Measurements from ENCODE around the gene LIN9. TPM values are rescaled to one million over a fixed set of nuclear protein-coding genes. Genes with fewer than 3 reads are reported as not detected.

The LIN9 gene
- total and polyA plus RNA-seq, 2 of the 8 experiments (the other 6 are each of a cell fraction or from before 2014, with no cell fraction given): 5.6 to 12.6 TPM

DNA sequence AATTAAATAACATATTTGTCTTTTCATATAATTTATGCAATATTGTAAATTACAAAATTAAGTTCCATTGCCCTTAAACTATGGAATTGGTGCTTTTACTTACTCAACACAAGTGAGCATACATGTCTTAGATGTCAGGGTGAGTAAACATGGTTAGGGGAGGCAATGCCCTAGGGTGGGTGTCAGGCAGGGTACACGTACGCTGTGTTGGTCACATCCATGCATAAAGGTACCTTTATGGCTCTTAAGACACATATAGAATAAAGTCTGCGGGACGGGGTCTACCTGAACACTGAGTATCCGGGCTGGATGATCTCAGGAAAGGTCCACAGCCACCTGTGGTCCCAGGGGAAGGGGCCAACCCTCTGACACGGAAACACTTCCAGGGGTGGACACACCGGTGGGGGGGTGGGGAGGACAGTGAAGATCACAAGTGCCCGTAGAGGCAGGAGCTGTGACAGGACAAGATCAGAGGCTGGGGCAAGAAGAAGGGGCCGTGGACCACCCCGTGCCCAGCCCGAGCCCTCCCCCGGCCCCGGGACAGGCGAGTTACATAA, 720 bp downstream of the LIN9 start:
- Histone ChIP-seq H4K20me1 (replicated peaks in 1 of 2; ENCODE audit: control insufficient read depth in 1 of 2, insufficient read depth in 2 of 2, low read length in 2 of 2) (no peaks in the 10 kb centered on the region), H2BK5ac (ENCODE audit: low read depth, low read length) (0 out of 2 replicates have a peak overlapping the region, but pooled peaks have one; percentile 89), H2BK15ac (ENCODE audit: low read length) (no peak overlapping the region), H3K23ac (ENCODE audit: insufficient read length) (no peak overlapping the region), H3K23me2 (ENCODE audit: low read depth, low read length) (peaks cover 7% of the 10 kb centered on the region; the same call in 1 of the 2 replicates), H3K27ac (ENCODE audit: low read depth, low read length) (peak overlapping the region; percentile 99; the same call in 1 of the 2 replicates), H3K4me3 (ENCODE audit: extremely low read depth in 1 of 4, insufficient read depth in 2 of 4, low read depth in 3 of 4, low read length in 4 of 4) (peak overlapping the region; percentile 96 to 100 (median 96)), H3K27me3 (replicated peaks in 1 of 4; ENCODE audit: control insufficient read depth in 3 of 4, extremely low read depth in 1 of 4, insufficient read depth in 3 of 4, low read length in 3 of 4) (peaks cover 0 to 12% (median 9%) of the 10 kb centered on the region in 4 experiments; a peak in 5 of 7 replicates), H2BK20ac (ENCODE audit: low read length) (no peak overlapping the region), H3K4me2 (ENCODE audit: insufficient read depth in 1 of 2, low read depth in 2 of 2, low read length in 2 of 2) (peak overlapping the region; percentile 90 to 97), H3K56ac (replicated peaks; ENCODE audit: insufficient read length, low read depth, low read length) (peak overlapping the region; percentile 97), H3K36me3 (ENCODE audit: control insufficient read depth in 2 of 4, insufficient read depth in 4 of 4, low read length in 3 of 4) (no peaks in the 10 kb centered on the region), H4K5ac (ENCODE audit: insufficient read length, low read depth, low read length) (no peak overlapping the region), H2AFZ (ENCODE audit: low read length) (no peak overlapping the region), H3K4me1 (replicated peaks in 1 of 4; ENCODE audit: control insufficient read depth in 3 of 4, insufficient read depth in 4 of 4, low read length in 3 of 4) (peaks cover 0 to 12% (median 11%) of the 10 kb centered on the region in 4 experiments; a peak in 6 of 7 replicates), H4K8ac (ENCODE audit: extremely low read depth, insufficient read depth, low read length) (peak overlapping the region; percentile 98), H3K4ac (replicated peaks; ENCODE audit: insufficient read length, low read depth, low read length) (no peak overlapping the region), H3K9ac (replicated peaks in 1 of 4; ENCODE audit: extremely low read depth in 1 of 4, low read depth in 3 of 4, low read length in 3 of 4) (peak overlapping the region; percentile 91 to 96 (median 96)), H3K9me3 (ENCODE audit: insufficient read depth in 2 of 2, low read depth in 1 of 2, low read length in 1 of 2) (no peaks in the 10 kb centered on the region), H3K18ac (ENCODE audit: extremely low read depth, low read length) (peak overlapping the region; percentile 98; the same call in 1 of the 2 replicates), H2BK12ac (ENCODE audit: low read depth, low read length) (no peak overlapping the region), H3K14ac (ENCODE audit: insufficient read length) (no peak overlapping the region), H2BK120ac (replicated peaks; ENCODE audit: low read depth, low read length) (no peak overlapping the region), H3K79me1 (ENCODE audit: low read depth, low read length) (peaks cover 4% of the 10 kb centered on the region; the same call in 1 of the 2 replicates), H3K79me2 (ENCODE audit: control insufficient read depth in 1 of 2, insufficient read depth in 2 of 2, low read length in 2 of 2) (peaks cover 0 to 53% of the 10 kb centered on the region in 2 experiments; a peak in 3 of 4 replicates), H2AK5ac (ENCODE audit: low read depth, low read length) (no peak overlapping the region), H4K91ac (replicated peaks; ENCODE audit: insufficient read length, low read length) (peak overlapping the region; percentile 88)
- WGBS, 2 experiments (ENCODE audit: extremely low coverage in 1 of 2, insufficient coverage in 1 of 2, insufficient read length in 1 of 2, insufficient replicate concordance in 2 of 2, low coverage in 1 of 2, low lambda C conversion rate in 2 of 2, missing lambda C conversion rate in 1 of 2): 14% methylated on average over 8 of the region's 14 CpGs; no CpG with 5 or more reads in 1 of the 2 experiments
- DNase-seq (ENCODE audit: low read depth in 1 of 2, low spot score in 2 of 2) (no peak), FAIRE-seq (no peak)
- POLR2A ChIA-PET (ENCODE audit: partially characterized antibody): interaction anchor here (1.0 to 2.6 kb wide), 8 partner anchors 15 to 185 kb away, joined by 3 to 11 read pairs (median 4); no protein-coding TSS in a partner anchor
- CTCF ChIA-PET (ENCODE audit: partially characterized antibody): interaction anchor here (1.2 kb wide), 1 partner anchor 25 kb away, joined by 4 read pairs; no protein-coding TSS in a partner anchor
- TF ChIP-seq, protein P1, sequence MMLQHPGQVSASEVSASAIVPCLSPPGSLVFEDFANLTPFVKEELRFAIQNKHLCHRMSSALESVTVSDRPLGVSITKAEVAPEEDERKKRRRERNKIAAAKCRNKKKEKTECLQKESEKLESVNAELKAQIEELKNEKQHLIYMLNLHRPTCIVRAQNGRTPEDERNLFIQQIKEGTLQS (IDR thresholded peaks at IDR 0.05; ENCODE audit: insufficient read depth, low read depth, low read length): no peak
- TF ChIP-seq, protein P2, sequence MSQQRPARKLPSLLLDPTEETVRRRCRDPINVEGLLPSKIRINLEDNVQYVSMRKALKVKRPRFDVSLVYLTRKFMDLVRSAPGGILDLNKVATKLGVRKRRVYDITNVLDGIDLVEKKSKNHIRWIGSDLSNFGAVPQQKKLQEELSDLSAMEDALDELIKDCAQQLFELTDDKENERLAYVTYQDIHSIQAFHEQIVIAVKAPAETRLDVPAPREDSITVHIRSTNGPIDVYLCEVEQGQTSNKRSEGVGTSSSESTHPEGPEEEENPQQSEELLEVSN (IDR thresholded peaks at IDR 0.05): no peak
- no peak for TF ChIP-seq EGR1 (IDR thresholded peaks at IDR 0.05; ENCODE audit: borderline replicate concordance, low read depth, low read length)
- no peak for TF ChIP-seq ASH2L (IDR thresholded peaks at IDR 0.05; ENCODE audit: low read length)
- no peak for TF ChIP-seq TCF12 (IDR thresholded peaks at IDR 0.05; ENCODE audit: low read depth, low read length)
- TF ChIP-seq NRF1 (IDR thresholded peaks at IDR 0.05; ENCODE audit: low read depth, low read length): no peak
- no peak for TF ChIP-seq GABPA (IDR thresholded peaks at IDR 0.05; ENCODE audit: borderline replicate concordance, insufficient read depth, low read length)
- TF ChIP-seq SAP30 (IDR thresholded peaks at IDR 0.05; ENCODE audit: insufficient read depth, insufficient replicate concordance, low read length): no peak
- TF ChIP-seq CEBPB (IDR thresholded peaks at IDR 0.05; ENCODE audit: low read depth, low read length): no peak
- no peak for TF ChIP-seq EP300 (IDR thresholded peaks at IDR 0.05; ENCODE audit: borderline replicate concordance in 1 of 2, low read depth in 2 of 2, low read length in 2 of 2)

Measured in H1 (cell line).